Loucy (cell line): Measurements from ENCODE around the gene TMEM232.
A peak's percentile ranks its signal among the peaks of the same experiment; 100 is the strongest.

ENCODE experiments used
- H2AFZ ChIP-seq: fragments of 200-600 bp; sonication (generic); 2 replicates; pipeline ENCODE4 v1.6.0; 2016; ENCODE audit warnings: antibody characterized with exemption, mild to moderate bottlenecking, low read length, moderate library complexity
- H3F3A ChIP-seq: fragments of 200-600 bp; 2 replicates; pipeline ENCODE4 v1.6.0; 2016; ENCODE audit warnings: antibody characterized with exemption, low read depth, mild to moderate bottlenecking
- H3K27me3 ChIP-seq: fragments of 200-600 bp; sonication (generic); 2 replicates; pipeline ENCODE4 v1.6.1; 2014; ENCODE audit warnings: low read length, mild to moderate bottlenecking; ENCODE audit not compliant: insufficient read depth, poor library complexity, severe bottlenecking
- H3K36me3 ChIP-seq: fragments of 200-600 bp; sonication (generic); 2 replicates; pipeline ENCODE4 v1.6.1; 2016; ENCODE audit warnings: low read length; ENCODE audit not compliant: insufficient read depth
- H3K4me1 ChIP-seq: fragments of 200-600 bp; sonication (generic); 2 replicates; pipeline ENCODE4 v1.5.1; 2014; ENCODE audit warnings: low read length, mild to moderate bottlenecking; ENCODE audit not compliant: insufficient read depth, poor library complexity, severe bottlenecking
- H3K4me2 ChIP-seq: fragments of 200-600 bp; sonication (generic); 2 replicates; pipeline ENCODE4 v1.6.0; 2014; ENCODE audit warnings: antibody characterized with exemption, low read length, low read depth, mild to moderate bottlenecking; ENCODE audit not compliant: poor library complexity, severe bottlenecking
- H3K4me3 ChIP-seq: fragments of 200-600 bp; sonication (generic); 2 replicates; pipeline ENCODE4 v1.5.1; 2014; ENCODE audit warnings: low read length, mild to moderate bottlenecking, mixed read lengths; ENCODE audit not compliant: poor library complexity, severe bottlenecking
- H3K79me2 ChIP-seq: fragments of 200-600 bp; sonication (generic); 2 replicates; pipeline ENCODE4 v1.6.1; 2014; ENCODE audit warnings: low read length; ENCODE audit not compliant: insufficient read depth
- H3K9ac ChIP-seq: fragments of 200-600 bp; sonication (generic); 2 replicates; pipeline ENCODE4 v1.6.0; 2014; ENCODE audit warnings: mild to moderate bottlenecking, low read depth, low read length, moderate library complexity; ENCODE audit not compliant: poor library complexity, severe bottlenecking
- H3K9me2 ChIP-seq: fragments of 200-600 bp; sonication (generic); replicated peaks from 2 replicates; pipeline ENCODE4 v1.6.1; 2016; ENCODE audit warnings: low read depth, low read length, mixed read lengths
- H3K9me3 ChIP-seq: fragments of 200-600 bp; sonication (generic); 2 replicates; pipeline ENCODE4 v1.6.1; 2014; ENCODE audit warnings: mild to moderate bottlenecking, antibody characterized with exemption, low read length, low read depth; ENCODE audit not compliant: insufficient read depth
- H4K20me1 ChIP-seq: fragments of 200-600 bp; sonication (generic); 2 replicates; pipeline ENCODE4 v1.6.0; 2014; ENCODE audit warnings: antibody characterized with exemption, low read length, mild to moderate bottlenecking; ENCODE audit not compliant: insufficient read depth, poor library complexity, severe bottlenecking
- CTCF ChIP-seq: fragments of 200-600 bp; sonication (generic); conservative IDR thresholded peaks from 2 replicates; pipeline ENCODE4 v1.5.1; 2014; ENCODE audit warnings: mild to moderate bottlenecking, antibody characterized with exemption, low read length
- EZH2phosphoT487 ChIP-seq: fragments of 200-600 bp; IDR thresholded peaks from 2 replicates; pipeline ENCODE4 v1.6.1; 2018; ENCODE audit warnings: antibody characterized with exemption, mild to moderate bottlenecking, moderate library complexity, borderline replicate concordance

The TMEM232 gene

GRCh38 chr5:110638970-110639902, 87.2 kb downstream of the TMEM232 start:
- Histone ChIP-seq H2AFZ (peak overlapping the region; percentile 46), H3K9ac (no peak overlapping the region), H3K27me3 (no peaks in the 10 kb centered on the region), H3K4me1 (no peaks in the 10 kb centered on the region), H3K9me3 (no peaks in the 10 kb centered on the region), H3K79me2 (no peaks in the 10 kb centered on the region), H3K9me2 (no peaks in the 10 kb centered on the region), H3K36me3 (no peaks in the 10 kb centered on the region), H3K4me3 (no peak overlapping the region), H3K4me2 (no peak overlapping the region), H4K20me1 (no peaks in the 10 kb centered on the region), H3F3A (no peaks in the 10 kb centered on the region)
- TF ChIP-seq EZH2phosphoT487 = no peak
- no peak for TF ChIP-seq CTCF

- Histone ChIP-seq H3K4me2 (no peak overlapping the region), H3K36me3 (no peaks in the 10 kb centered on the region), H3K4me3 (no peak overlapping the region), H3K9me3 (no peaks in the 10 kb centered on the region), H3F3A (no peaks in the 10 kb centered on the region), H3K79me2 (no peaks in the 10 kb centered on the region), H3K9me2 (no peaks in the 10 kb centered on the region), H3K9ac (no peak overlapping the region), H2AFZ (no peak overlapping the region), H4K20me1 (no peaks in the 10 kb centered on the region), H3K4me1 (no peaks in the 10 kb centered on the region), H3K27me3 (no peaks in the 10 kb centered on the region)
- TF ChIP-seq CTCF = no peak
Observed at GRCh38 chr5:110634475-110634874, 92.0 kb downstream of the TMEM232 start.

- H3K4me3 ChIP-seq = no peak overlapping the region
- H3K9me2 ChIP-seq = no peaks in the 10 kb centered on the region
- H3K4me1 ChIP-seq = no peaks in the 10 kb centered on the region
- H3K79me2 ChIP-seq = no peaks in the 10 kb centered on the region
- no peaks in the 10 kb centered on the region for H3F3A ChIP-seq
- H3K27me3 ChIP-seq = no peaks in the 10 kb centered on the region
- H3K36me3 ChIP-seq = no peaks in the 10 kb centered on the region
- H2AFZ ChIP-seq = no peak overlapping the region
- H3K9me3 ChIP-seq = no peaks in the 10 kb centered on the region
- TF ChIP-seq CTCF (no peak), EZH2phosphoT487 (no peak)
- H3K4me2 ChIP-seq = no peak overlapping the region
- H3K9ac ChIP-seq = no peak overlapping the region
- H4K20me1 ChIP-seq = no peaks in the 10 kb centered on the region
Observed at GRCh38 chr5:110631236-110631635, 95.2 kb downstream of the TMEM232 start.
